Activated B cell treated with CpG ODN at 0.5 μM for 24 hours (primary cell): Measurements from ENCODE around the gene TRAF2. TPM values are rescaled to one million over a fixed set of nuclear protein-coding genes. Genes with fewer than 3 reads are reported as not detected.
"Not testable (repeated sequence)": the region's sequence is repeated elsewhere in the genome, so short reads cannot be mapped to it uniquely, and the experiment has no call there.

Source experiments
- ATAC-seq: fragments of 200-7000 bp; cut with Tn5 transposase; one replicate; pipeline ENCODE4 v1.10.0; 2021; ENCODE audit warnings: low read depth, mild to moderate bottlenecking, moderate library complexity
- CTCF ChIA-PET: fragments of 350-600 bp; sonication (Branson Sonifier 250); formaldehyde crosslinking; loops from one replicate; lab custom pipeline; 2021; ENCODE audit warnings: antibody characterized with exemption; lab: Charles Lee
- POLR2A ChIA-PET: fragments of 350-600 bp; sonication (Branson Sonifier 250); formaldehyde crosslinking; loops from one replicate; lab custom pipeline; 2021; ENCODE audit warnings: antibody characterized with exemption; lab: Charles Lee
- DNase-seq: peaks from one replicate; pipeline ENCODE4 v3.0.0; 2022
- H3K27ac Mint-ChIP-seq: one replicate; pipeline ENCODE4 v1.8.0; 2020; ENCODE audit warnings: mixed read lengths
- H3K27me3 Mint-ChIP-seq: one replicate; pipeline ENCODE4 v1.8.0; 2021; ENCODE audit warnings: mixed read lengths
- H3K36me3 Mint-ChIP-seq: one replicate; pipeline ENCODE4 v1.8.0; 2021; ENCODE audit warnings: low read depth, mixed read lengths
- H3K4me1 Mint-ChIP-seq: one replicate; pipeline ENCODE4 v1.8.0; 2021; ENCODE audit warnings: mixed read lengths
- H3K4me3 Mint-ChIP-seq: one replicate; pipeline ENCODE4 v1.8.0; 2020; ENCODE audit warnings: mild to moderate bottlenecking, mixed read lengths
- H3K9me3 Mint-ChIP-seq: one replicate; pipeline ENCODE4 v1.8.0; 2020; ENCODE audit warnings: mixed read lengths
- CTCF ChIP-seq: fragments of 200-600 bp; IDR thresholded peaks from one replicate; pipeline ENCODE4 v1.8.0; 2022; ENCODE audit warnings: antibody characterized with exemption, mild to moderate bottlenecking
- intact Hi-C: fragments of 100-400 bp; cut with micrococcal nuclease; formaldehyde crosslinking; loops from one replicate; pipeline ENCODE4 v1.15.1; 2024
- total RNA-seq: library from RNA; stranded (reverse); gene quantifications from 2 replicates; pipeline ENCODE4 v1.2.3, GENCODE V29; 2022

Gene TRAF2, protein sequence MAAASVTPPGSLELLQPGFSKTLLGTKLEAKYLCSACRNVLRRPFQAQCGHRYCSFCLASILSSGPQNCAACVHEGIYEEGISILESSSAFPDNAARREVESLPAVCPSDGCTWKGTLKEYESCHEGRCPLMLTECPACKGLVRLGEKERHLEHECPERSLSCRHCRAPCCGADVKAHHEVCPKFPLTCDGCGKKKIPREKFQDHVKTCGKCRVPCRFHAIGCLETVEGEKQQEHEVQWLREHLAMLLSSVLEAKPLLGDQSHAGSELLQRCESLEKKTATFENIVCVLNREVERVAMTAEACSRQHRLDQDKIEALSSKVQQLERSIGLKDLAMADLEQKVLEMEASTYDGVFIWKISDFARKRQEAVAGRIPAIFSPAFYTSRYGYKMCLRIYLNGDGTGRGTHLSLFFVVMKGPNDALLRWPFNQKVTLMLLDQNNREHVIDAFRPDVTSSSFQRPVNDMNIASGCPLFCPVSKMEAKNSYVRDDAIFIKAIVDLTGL
- total RNA-seq, result 49.7 and 58.2 TPM in 2 replicates

DNA sequence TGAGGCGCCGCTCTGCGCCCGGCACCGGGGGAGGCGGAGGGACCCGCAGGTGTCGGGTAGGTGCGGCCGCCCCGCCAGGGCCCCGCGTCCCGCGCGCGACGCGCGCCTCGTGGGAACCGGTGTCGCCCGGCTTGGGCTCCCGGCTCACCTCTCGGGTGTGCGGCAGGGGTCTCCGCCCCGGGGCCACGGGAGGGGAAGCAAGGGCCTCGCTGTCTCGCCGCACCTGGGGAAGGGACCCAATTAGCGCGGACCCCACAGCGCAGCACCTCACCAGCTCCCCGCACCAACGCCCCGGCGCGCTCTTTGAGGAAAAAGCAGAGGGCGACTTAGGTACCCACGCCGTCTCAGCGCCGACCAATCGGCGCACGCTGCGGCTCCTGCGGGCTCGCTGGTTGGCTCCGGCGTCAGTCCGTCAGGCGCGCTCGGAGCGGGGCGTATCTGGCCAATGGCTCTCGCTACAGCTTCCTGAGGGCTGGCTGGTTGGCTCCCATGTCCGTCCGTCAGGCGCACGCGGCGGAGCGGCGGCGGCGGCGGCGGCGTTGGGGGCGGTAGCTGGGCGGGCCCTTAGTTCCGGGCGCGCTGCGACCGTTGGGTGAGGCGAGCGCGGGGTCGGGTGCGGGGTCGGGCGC lies at the start of gene TRAF2:
TRAF2 (plus strand) TSS at position 567 of the 629 bp plus-strand sequence. CDS start 12,225 bp downstream, outside the sequence.
- POLR2A ChIA-PET, result interaction anchor here (0.6 to 3.8 kb wide), 18 partner anchors 14 to 402 kb away, joined by 3 to 95 read pairs (median 4); partner anchors contain the start of genes AJM1, EDF1, FBXW5 and PAXX
- Mint-ChIP-seq H3K36me3 (peaks cover 19% of the 10 kb centered on the region), H3K27me3 (no peaks in the 10 kb centered on the region), H3K4me3 (peak within 1 kb of the TSS; percentile 91), H3K27ac (peak within 1 kb of the TSS; percentile 88), H3K4me1 (peaks cover 44% of the 10 kb centered on the region), H3K9me3 (no peaks in the 10 kb centered on the region)
- ATAC-seq (peak; percentile 89), DNase-seq (peak; percentile 95)
- TF ChIP-seq CTCF, result no peak
- CTCF ChIA-PET, result interaction anchor here (0.6 to 1.9 kb wide), 5 partner anchors 16 to 863 kb away, joined by 3 to 5 read pairs (median 3); no protein-coding TSS in a partner anchor
- intact Hi-C loops, result loop anchor here (1.0 to 10.0 kb wide), 6 partner anchors 16 to 339 kb away; partner anchors contain the start of genes CYSRT1, FBXW5, PHPT1 and RABL6

DNA sequence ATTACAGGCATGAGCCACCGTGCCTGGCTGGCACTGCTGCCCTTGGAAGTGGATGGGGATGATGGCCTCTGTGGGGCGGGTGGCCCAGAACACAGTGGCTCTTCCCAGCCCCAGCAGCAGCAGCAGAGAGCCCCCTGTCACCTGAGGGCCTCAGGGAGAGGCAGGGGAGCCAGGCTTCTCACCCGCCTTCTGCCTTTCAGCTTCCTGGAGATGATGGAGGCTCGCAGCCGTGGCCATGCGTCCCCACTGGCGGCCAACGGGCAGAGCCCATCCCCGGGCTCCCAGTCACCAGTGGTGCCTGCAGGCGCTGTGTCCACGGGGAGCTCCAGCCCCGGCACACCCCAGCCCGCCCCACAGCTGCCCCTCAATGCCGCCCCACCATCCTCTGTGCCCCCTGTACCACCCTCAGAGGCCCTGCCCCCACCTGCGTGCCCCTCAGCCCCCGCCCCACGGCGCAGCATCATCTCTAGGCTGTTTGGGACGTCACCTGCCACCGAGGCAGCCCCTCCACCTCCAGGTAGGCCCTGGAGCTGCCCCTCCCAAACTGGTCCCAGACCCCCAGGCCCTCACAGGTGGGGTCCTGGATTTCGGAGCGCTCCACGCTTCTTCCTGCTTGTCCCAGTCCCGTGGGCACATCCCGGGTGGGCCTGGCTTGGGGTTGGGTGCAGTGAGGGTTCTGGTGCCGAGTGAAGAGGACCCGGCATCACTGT lies 49.0 kb upstream of the TRAF2 start:
- Mint-ChIP-seq H3K36me3 (peaks cover 24% of the 10 kb centered on the region), H3K4me3 (no peak overlapping the region), H3K27ac (no peak overlapping the region), H3K27me3 (no peaks in the 10 kb centered on the region), H3K4me1 (peaks cover 6% of the 10 kb centered on the region), H3K9me3 (no peaks in the 10 kb centered on the region)
- no peak for ATAC-seq
- intact Hi-C loops, result no loop called here
- POLR2A ChIA-PET, result no interaction called here
- no peak for DNase-seq
- TF ChIP-seq CTCF, result no peak
- CTCF ChIA-PET, result no interaction called here

GRCh38 chr9:136837856-136838277 lies 48.4 kb upstream of the TRAF2 start:
- H3K27me3 Mint-ChIP-seq, H3K27ac Mint-ChIP-seq, H3K4me3 Mint-ChIP-seq, CTCF ChIA-PET, H3K9me3 Mint-ChIP-seq, H3K4me1 Mint-ChIP-seq, intact Hi-C loops, POLR2A ChIA-PET, ATAC-seq, DNase-seq: not testable (repeated sequence)
- H3K36me3 Mint-ChIP-seq, result peaks cover 21% of the 10 kb centered on the region

- POLR2A ChIA-PET, result interaction anchor here (0.5 kb wide), 1 partner anchor 20 kb away, joined by 9 read pairs; no protein-coding TSS in a partner anchor
- no peak for DNase-seq
Observed at GRCh38 chr9:136838314-136839228, 47.7 kb upstream of the TRAF2 start.

More at GRCh38 chr9:136838314-136839228, 47.7 kb upstream of the TRAF2 start:
- Mint-ChIP-seq H3K36me3 (peaks cover 21% of the 10 kb centered on the region), H3K27ac (no peak overlapping the region), H3K27me3 (no peaks in the 10 kb centered on the region), H3K4me3 (no peak overlapping the region), H3K4me1 (peaks cover 10% of the 10 kb centered on the region), H3K9me3 (no peaks in the 10 kb centered on the region)
- no peak for TF ChIP-seq CTCF
- intact Hi-C loops, result no loop called here
- no peak for ATAC-seq
- CTCF ChIA-PET, result no interaction called here
